Mammary epithelial cell (primary cell): Measurements from ENCODE around the gene SNTG2.

ENCODE experiments used
- CTCF ChIP-seq, 2 donors: IDR thresholded peaks in 1 of 2; conservative IDR thresholded peaks in 1 of 2; 2 replicates each; pipeline ENCODE4 v1.5.1; 2011 to 2012; ENCODE audit warnings: inconsistent platforms in 2 of 2, low read length in 2 of 2, mild to moderate bottlenecking in 2 of 2, control low read depth in 1 of 2, low read depth in 1 of 2; ENCODE audit not compliant: insufficient read depth in 1 of 2; ENCODE audit errors: extremely low read depth in 1 of 2
- EZH2 ChIP-seq: IDR thresholded peaks from 2 replicates; pipeline ENCODE4 v1.6.1; 2012; ENCODE audit warnings: low read length, inconsistent platforms, borderline replicate concordance

DNA sequence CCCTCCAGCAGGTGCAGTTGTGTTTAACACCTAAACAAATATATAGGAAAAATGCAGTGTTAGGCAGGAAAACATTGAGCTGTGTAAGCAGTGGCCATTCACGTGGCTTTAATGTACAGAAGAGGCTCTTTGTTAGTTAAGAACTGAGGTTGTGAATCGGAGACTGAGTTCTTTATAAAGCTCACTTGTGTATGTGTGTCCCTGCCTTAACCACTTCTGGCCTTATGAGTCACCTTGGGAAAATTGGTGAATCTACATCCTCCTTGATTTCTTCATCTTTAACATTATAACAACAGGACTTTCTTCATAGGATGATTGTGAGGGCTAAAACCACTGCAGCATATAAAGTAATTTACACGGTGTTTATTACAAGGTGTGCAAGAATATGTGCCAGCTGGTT is 274.3 kb downstream of the SNTG2 start:
- TF ChIP-seq CTCF (conservative IDR thresholded peaks at IDR 0.05 in 1 of 2, IDR thresholded peaks at IDR 0.05 in 1 of 2; ENCODE audit: extremely low read depth in 1 of 2, insufficient read depth in 1 of 2, low read depth in 1 of 2, low read length in 2 of 2) = no peak
- TF ChIP-seq EZH2 = no peak
